Measurements from ENCODE around the gene C11orf86.
"Not testable (repeated sequence)": the region's sequence is repeated elsewhere in the genome, so short reads cannot be mapped to it uniquely, and the experiment has no call there.

C11orf86 gene

GRCh38 chr11:66988741-66989140, 13.6 kb downstream of the C11orf86 start:
- H3K4me3 ChIP-seq (ENCODE audit: low read depth, low read length): not testable (repeated sequence)

GRCh38 chr11:66989360-66989759, 14.3 kb downstream of the C11orf86 start:
- H3K4me3 ChIP-seq (ENCODE audit: low read depth, low read length): not testable (repeated sequence)

DNA sequence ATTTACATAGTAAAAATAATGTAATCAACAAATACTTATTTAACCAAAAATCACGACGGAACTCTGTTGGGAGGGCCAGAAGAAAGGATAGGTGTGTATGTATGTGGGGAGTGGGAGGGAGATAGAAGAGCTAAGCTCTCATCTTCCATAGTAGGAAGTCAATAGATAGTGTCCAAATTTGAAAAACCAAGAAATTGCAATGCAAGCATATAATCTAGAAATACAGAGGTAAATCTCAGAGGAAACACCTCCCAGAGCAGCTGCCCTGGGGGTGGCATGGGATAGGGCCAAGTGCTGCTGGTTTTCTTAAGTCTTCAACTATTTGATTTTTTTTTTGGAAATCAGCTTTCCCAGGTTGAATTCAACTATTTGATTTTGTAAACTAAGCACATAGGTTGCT, 16.9 kb downstream of the C11orf86 start:
- no peak overlapping the region for H3K4me3 ChIP-seq (ENCODE audit: low read depth, low read length)

GRCh38 chr11:66996609-66997273, 21.6 kb downstream of the C11orf86 start:
- H3K4me3 ChIP-seq (ENCODE audit: low read depth, low read length): no peak overlapping the region

DNA sequence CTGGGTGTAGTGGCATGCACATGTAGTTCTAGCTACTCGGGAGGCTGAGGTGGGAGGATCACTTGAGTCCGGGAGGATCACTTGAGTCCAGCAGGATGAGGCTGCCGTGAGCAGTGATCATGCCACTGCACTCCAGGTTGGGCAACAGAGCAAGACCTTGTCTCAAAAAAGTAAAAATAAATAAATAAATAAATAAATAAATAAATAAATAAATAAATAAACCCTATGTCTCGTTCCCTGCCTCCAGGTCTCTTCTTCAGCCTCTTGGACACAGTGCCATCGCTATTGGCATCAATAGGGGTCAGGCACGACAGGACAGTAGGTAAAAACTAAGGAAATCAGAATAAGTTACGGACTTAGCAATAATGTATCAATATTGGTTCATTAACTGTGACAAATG, 24.5 kb downstream of the C11orf86 start:
- no peak overlapping the region for H3K4me3 ChIP-seq (ENCODE audit: low read depth, low read length)

DNA sequence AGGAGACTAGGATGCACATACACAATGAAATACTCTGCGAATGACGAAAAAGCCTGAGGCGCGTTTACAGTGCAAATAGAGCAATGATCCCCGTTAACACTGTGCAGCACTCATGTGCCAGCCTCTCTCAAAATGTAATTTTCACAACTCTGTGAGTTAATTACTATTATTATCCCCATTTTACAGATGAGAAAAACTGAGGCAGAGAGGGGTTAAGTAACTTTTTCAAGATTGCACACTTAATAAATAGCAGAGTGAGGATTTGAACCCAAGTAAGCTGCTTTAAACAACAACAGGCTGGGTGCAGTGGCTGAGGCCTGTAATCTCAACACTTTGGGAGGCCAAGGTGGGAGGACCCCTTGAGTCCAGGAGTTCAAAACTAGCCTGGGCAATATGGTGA, 26.2 kb downstream of the C11orf86 start:
- H3K4me3 ChIP-seq (ENCODE audit: low read depth, low read length): no peak overlapping the region

GRCh38 chr11:67002297-67002913, 27.3 kb downstream of the C11orf86 start:
- H3K4me3 ChIP-seq (ENCODE audit: low read depth, low read length): no peak overlapping the region

DNA sequence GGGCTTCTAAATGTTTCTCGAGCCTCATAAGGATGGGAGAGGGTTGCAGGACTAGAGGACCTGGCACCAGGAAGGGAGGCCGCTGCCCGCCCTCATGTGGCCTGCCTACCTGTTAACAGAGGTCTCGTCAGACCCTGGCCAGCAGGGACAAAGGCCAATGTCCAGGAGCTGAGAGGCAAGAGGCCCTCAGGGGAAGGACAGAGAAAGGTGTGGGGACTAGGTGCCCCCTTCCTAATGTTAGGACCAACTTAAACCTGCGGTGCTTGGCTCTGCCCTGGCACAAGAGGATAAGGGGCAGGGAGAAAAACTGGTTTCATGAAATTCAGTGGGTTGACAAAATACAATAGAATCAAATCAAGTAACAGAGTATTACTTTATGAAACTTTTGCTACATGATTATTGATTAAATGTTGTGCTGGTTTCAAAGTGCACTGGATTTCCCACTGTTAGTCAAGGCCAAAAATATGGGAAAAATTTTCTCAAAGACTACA, 27.9 kb downstream of the C11orf86 start:
- no peak overlapping the region for H3K4me3 ChIP-seq (ENCODE audit: low read depth, low read length)

DNA sequence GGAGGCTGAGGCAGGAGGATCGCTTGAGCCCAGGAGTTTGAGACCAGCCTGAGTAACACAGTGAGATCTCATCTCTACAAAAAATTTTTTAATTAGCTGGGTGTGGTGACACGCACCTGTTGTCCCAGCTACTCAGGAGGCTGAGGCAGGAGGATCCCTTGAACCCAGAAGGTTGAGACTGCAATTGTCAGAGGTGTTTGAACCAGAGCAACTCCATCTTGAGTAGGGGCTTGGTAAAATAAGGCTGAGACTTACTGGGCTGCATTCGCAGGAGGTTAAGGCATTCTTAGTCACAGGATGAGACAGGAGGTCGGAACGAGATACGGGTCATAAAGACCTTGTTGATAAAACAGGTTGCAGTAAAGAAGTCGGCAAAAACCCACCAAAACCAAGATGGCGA, 30.1 kb downstream of the C11orf86 start:
- H3K4me3 ChIP-seq (ENCODE audit: low read depth, low read length): not testable (repeated sequence)

DNA sequence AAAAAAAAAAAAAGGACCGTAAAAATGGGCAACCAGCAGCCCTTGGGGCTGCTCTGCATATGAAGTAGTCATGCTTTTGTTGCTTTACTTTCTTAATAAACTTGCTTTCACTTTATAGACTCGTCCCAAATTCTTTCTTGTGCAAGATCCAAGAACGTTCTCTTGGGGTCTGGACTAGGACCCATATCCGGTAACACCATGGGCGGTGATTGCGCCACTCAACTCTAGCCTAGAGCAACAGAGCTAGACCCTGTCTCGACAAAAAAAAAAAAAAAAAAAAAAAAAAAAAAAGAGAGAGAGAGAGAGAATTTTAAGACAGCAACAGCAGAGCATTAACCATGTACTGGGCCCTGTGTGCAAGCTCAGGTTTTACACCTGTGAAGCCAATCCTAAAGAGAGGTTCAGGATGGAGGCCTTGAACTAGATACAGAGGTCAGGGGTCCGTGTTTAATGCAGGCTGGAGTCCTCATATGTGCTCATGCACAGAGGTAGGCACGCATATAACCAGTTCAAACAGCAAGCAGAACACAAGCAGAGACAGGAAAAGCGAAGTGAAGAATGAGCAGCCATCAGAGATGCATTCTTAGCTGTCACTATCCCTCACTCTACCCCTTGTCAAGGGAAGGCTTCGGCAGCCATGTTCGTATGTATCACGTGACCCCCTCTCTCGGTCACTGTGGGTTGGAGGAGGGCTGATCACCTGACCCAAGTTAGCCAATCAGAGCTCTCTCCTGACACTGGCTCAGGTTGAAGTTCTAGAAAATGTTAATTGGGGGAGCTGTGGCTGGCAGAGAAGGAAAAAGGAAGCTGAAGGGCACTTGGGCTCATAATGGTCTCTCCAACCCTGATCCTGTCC, 31.2 kb downstream of the C11orf86 start:
- H3K4me3 ChIP-seq (ENCODE audit: low read depth, low read length): no peak overlapping the region

DNA sequence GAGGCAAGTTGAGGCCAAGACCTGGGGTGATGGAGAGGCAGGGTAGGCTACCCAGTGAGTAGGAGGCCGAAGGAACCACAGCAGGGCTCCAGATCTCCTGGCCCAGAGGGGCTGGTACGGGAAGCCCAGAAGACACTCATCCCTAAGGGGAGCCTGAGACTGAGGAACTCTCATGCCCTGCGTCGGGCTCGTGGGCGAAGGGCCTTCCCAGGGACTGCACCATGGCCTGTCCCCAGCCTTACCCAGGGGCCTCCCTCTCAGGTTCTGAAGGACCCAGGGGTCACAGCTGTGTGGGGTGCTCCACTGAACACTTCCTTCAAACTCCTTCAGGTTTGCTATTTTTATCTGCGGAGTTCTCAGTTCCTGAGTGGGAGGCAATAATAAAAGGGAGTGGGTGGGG, 32.0 kb downstream of the C11orf86 start:
- no peak overlapping the region for H3K4me3 ChIP-seq (ENCODE audit: low read depth, low read length)

DNA sequence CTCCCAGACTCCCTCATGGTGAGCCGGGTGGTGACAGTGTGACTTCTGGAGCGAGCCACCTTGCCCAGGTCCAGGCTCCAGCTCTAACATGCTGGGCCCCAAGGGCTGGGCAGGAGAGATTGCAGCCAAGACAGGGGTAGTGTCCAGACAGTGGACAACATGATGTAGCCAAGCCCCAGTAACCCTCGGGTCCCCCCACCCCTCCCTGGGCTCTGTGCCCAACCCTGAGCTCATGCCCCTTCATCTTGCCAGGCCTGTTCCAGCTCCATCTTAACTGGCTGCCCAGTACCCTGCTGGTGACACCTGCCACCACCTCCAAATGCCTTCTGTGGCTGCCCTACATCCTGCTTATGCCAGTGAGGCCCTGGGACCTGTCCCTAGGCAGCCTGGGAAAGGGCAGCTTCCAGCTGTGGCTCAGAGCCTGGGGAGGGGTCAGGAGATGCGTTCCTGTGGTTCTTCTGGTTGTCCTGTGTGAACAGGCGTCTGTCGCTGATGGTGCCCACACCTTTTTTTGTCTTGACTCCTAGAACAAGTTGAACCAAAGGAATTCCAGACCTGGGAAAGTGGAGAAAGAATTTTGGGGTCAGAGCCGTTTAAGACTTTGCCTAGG, 35.3 kb downstream of the C11orf86 start:
- no peak overlapping the region for H3K4me3 ChIP-seq (ENCODE audit: low read depth, low read length)

DNA sequence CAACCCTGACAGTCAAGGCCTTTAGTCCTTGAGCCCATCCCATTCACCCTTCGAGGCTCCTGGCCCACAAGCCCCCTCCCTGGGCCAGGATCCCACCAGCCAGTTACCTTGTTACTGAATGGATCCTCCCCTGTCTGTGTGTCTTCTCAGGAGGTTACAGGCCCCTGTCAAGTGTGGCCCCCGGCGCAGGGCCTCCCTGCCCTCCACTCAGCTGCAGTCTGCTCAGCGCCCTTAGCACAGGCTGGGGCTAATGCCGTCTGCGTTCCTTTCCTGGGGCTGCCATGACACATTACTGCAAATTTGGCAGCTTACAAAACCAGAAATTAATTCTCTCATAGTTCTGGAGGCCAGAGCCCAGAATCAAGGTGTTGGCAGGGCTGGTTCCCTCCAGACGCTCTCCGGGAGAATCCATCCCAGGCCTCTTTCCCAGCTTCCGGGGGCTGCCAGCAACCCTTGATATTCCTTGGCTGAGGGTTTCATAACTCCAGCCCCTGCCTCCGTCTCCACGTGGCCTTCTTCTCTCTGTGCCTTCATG, 38.5 kb downstream of the C11orf86 start:
- H3K4me3 ChIP-seq (ENCODE audit: low read depth, low read length): no peak overlapping the region

DNA sequence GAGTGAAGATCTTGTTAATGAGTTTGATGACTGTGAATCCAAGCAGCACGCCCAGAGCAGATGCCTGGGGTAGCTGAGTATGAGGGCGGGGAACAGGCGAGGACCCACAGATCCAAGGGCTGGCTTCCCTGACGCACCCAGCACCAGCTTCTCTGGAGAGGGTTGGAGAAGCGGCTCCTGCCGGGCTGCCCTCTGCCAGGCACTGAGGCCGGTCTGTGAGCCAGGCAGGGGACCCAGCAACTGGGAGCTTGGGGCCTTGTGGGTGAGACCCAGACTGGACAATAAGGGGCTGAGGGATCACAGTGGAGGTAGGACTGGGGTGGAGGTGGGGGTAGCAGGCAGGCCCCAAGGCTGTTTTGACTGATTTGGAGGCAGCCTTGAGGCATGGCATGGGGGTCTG, 39.2 kb downstream of the C11orf86 start:
- no peak overlapping the region for H3K4me3 ChIP-seq (ENCODE audit: low read depth, low read length)

GRCh38 chr11:67015048-67015447, 39.9 kb downstream of the C11orf86 start:
- H3K4me3 ChIP-seq (ENCODE audit: low read depth, low read length): no peak overlapping the region

DNA sequence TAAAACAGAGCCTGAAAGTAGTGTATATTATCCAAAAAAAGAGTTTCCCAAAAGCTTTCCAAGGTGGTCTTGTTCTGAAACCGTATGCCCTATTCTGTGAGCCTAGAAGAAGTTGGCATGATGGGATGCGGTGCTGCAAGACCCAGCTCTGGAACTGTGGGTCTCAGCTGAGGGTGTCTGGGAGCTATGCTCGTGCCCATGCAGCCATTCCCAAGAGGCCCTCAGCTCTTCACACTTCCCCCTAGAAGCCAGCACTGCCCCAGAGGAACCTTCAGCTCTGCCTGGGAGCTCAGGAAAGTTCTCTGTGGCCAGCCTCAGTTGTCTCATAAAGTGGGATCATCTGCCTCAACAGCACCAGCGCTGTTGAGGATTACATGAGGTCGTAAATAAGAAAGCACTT, 41.4 kb downstream of the C11orf86 start:
- H3K4me3 ChIP-seq (ENCODE audit: low read depth, low read length): no peak overlapping the region

- no peak overlapping the region for H3K4me3 ChIP-seq (ENCODE audit: low read depth, low read length)
These were observed 45.8 kb downstream of the C11orf86 start for GRCh38 chr11:67020949-67021348.

DNA sequence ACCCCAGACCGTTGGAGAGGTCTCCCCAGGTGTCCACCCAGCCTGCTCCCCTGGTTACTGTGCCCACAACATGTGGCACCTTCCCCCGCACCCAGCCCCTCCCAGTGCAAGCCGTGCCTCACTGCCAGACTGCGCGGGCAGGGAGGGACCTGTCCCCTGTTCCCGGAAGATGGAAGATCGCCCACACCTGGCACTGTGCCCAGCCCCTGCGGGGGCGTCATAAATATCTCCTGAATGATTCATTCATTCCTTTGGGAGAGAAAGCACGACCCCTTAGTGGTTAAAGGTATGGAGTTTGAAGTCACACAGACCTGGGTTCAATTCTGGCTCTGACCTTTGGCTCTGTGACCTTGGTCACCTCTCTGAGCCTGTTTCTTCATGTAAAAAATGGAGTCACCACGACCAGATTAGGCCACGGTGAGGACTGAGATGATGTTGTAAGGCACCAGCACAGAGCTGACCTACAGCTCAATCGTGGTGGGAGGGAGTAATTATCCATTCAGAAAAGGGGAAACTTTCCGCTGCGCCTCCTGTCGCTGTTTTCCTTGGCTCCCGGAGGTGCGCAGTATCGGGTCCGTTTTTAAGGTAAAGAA, 47.3 kb downstream of the C11orf86 start:
- H3K4me3 ChIP-seq (ENCODE audit: low read depth, low read length): peak overlapping the region; percentile 36

GRCh38 chr11:67022961-67023956, 48.2 kb downstream of the C11orf86 start, which contains the start of gene SYT12:
Gene SYT12 (plus strand): TSS chr11:67023134. CDS start chr11:67030145, 7,011 bp downstream.
- peak within 1 kb of the TSS; percentile 36 for H3K4me3 ChIP-seq (ENCODE audit: low read depth, low read length)
